GM21576 (cell line): Measurements from ENCODE around the gene MAN1A1.
"Not testable (repeated sequence)": the region's sequence is repeated elsewhere in the genome, so short reads cannot be mapped to it uniquely, and the experiment has no call there.

Experiments used
- ATAC-seq: cut with Tn5 transposase; IDR thresholded peaks from one replicate; pipeline ENCODE4 v1.9.1; 2021; ENCODE audit warnings: mild to moderate bottlenecking, moderate library complexity; ENCODE audit not compliant: unreplicated experiment

MAN1A1 gene

DNA sequence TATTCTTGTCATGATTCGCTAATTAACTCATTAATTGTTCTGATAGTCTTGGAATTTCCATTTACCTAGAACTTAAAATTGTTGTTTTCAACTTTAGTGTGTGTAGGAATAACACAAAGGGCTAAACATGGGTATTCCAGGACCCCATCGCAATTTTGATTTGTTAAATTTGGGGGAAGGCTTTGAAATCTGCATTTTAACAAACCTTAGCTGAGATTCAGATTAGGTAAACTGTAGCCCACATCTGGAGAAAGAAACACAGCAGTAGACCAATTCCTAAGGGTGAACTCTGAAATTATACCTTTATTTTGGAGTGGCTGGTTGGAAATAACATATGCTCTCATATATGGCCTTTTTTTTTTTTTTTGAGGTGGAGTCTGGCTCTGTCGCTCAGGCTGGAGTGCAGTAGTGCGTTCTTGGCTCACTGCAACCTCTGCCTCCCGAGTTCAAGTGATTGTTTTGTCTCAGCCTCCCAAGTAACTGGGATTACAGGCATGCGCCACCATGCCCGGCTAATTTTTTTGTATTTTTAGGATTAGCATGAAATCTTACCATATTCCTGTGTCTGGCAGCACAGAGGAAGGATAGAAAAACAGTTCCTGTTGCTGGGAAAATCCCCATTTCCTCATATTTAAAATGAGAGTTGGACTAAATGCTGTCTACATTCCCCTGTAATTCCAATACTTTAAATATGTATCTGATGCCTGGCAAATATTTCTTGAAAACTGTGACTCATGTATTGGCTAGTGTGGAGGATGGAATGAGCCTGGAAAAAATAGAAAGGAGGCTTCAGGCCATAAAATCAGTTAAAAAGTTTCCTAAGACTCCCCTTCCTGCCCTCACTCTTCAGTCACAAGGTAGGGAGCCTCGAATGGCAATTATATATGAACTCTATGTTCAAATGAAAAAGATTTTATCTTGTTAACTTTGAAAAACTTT lies 174.4 kb downstream of the MAN1A1 start:
- ATAC-seq: no peak

DNA sequence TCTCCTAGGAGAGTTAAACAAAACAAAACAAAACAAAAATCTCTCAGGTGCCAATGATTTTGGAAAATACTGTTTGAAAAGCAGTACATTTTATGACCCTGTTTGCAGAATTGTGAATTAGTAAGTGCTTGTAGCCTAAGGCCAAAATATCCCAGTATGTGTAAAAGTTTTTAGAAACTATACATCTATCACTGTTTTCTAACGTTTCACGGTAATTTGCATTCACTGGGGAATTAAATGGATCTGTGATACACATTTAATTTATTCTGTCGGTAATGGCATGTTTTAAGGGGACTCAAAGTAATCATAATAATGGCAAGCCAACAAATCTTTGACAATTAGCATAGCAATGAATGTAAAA lies 175.5 kb downstream of the MAN1A1 start:
- ATAC-seq: no peak

DNA sequence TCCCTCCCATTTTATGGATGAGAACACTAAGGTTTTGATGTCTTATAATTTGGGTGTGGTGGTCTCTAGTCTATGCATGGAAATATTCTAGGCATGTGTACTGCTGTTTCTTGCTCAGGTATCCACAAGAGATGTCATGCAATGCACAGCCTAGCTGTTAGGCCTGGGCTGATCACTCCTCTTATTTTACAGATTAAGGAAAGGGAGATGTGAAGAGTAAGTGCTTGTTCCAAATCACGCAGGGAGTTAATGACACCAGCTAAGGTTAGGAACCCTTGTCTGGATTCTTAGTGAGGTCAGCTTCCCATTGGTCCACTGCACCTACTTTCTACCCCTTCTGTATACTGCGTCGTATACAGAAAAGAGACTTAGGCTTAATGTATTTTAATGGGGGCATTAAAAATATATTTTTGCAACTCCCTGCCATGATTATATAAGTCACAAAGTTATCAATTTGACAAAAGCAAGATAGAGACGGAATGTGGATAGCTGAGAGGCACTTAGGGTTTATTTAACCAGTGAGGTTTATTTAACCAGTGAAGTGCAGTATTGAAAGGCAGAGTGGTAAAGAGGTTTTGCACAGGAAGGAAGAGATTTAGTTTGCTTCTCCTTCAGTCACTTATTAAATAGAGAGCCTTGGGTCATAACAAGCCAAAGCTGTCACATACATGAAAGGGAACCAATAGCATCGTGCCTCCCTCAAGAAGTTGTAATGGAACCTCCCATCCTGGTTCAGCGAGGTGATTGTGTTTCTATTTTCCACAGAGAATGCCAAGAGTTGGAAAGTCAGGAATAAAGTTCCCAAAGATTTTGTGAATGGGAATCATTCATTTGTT lies 176.1 kb downstream of the MAN1A1 start:
- no peak for ATAC-seq

DNA sequence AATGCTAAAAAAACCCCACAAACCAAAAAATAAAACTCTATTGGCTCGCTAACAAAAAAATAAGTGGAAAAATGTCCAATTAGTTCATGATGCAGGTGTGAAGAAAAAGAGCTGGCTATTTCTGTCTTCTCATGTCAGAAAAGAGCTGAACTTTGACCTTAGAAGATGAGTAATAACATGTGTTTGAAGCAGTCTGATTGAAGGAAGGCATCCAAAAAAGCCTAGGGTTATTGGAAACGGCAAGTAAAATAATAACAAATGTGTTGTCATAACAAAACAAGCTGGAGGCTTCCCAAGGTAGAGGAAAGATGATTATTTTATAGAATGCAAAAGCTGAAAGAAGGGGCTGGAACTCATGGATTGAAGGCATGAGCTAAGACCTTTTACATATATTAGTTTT lies 176.7 kb downstream of the MAN1A1 start:
- ATAC-seq: no peak

DNA sequence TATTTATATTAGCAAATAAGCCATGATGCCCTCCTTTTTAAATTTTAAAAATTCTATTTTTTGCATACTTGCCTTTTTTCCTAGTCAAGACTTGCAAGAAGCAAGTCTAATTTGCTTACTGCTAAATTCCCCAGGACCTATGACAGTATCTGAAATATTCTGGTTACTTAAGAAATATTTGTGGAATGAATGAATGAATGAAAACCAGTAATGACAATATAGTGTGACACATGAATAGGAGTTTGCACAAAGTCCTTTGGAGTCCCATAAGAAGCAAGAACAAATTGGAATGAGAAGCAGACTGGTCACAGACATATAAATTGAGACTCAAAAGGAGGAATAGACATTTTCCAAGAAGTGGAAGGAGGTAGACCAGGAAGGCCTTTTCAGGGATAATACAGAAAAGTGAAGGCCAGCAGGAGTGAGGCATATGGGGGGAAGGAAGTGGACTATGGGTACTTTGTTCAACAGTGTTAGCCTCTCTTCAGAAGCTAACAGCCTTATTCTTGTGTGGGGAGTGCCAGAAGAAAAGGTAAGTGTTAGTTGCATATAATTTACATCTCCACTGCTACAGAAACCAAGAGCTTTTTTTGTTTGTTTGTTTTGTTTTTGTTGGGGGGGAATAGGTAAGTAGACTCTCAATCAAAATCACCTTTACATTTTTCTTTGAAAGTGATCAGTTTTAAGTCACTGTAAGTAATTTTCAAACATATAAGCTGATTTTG lies 177.5 kb downstream of the MAN1A1 start:
- no peak for ATAC-seq

DNA sequence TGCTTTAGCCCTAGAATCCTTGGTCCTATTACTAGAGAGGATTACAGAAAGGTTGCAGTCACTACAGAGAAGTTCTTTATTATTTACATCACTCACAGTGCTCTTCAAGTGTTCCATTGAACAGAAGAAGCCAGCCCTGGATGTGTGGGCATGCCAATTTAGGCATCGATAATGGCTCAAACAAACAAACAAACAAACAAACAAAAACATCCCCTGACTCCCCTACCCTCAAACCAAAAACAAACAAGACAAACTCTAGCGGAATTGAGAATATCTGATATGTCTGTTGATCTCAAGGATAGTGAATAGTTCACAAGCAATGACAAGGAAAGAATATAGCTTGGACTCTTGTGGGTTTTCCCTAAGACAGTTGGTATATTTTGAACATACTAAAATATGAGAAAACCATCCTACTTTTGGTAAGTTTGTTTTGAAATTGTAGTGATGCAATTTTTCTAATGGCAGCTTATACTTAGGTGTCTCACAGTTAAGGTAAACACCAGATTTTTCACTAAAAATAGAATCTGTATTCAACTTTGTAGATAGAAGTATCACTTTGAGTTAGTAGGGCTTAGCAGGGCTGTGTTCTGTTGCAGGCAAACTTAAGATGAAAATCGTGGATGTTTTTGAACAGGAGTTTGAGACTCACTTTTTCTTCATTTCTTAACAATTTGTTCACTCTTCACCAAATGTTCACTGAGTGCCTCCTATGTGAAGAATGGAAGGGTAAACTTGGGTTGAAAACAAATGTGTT lies 178.3 kb downstream of the MAN1A1 start:
- peak; percentile 60 for ATAC-seq

DNA sequence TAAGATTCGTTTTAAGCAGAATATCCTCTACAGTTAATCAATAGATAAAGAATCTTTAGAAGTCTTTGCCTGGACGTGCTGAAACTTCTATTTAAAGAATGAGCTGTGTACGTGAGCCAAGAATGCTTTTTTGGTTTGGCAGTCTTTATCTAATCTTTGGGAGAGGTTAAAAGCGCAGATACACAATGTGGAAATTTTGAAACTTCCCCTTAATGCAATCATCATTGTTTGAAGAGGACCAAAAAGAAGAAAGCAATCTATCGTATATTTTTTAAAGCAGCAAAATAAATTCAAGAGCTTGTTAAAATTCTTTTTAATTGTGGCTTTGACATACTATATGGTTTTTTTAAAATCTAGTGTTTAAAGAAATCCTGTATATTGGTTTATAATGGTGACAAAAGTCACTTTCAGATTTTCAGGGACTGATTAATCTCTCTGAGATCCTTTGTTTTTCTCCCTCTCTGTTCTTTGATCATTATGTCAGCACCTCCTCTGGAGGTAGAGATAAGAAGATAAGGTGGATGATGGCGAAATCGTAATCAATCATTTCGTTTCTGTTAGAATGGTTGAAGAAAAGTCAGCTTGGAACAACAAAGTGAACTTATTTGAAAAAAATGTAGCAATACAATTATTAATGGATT lies 179.0 kb downstream of the MAN1A1 start:
- no peak for ATAC-seq

DNA sequence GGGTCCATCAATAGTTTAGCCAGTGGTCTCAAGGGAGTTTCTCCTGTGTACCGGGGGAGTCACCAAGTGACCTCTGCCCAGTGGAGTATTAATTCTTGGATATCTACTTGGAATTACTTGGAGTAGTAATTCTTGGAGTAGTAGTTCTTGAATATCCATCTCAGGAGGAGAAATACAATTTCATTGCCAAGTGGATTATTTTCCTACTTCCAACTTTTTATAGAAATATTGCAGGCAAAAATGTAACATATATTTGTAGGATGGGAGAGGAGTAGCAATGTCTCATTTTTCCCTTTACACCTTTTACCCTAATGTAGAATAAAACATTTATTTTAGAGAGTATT lies 179.5 kb downstream of the MAN1A1 start:
- no peak for ATAC-seq

DNA sequence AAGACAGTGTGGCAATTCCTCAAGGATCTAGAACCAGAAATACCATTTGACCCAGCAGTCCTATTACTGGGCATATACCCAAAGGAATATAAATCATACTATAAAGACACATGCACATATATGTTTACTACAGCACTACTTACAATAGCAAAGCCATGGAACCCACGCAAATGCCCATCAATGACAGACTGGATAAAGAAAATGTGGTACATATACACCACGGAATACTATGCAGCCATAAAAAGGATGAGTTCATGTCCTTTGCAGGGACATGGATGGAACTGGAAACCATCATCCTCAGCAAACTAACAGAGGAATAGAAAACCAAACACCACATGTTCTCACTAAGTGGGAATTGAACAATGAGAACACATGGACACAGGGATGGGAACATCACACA lies 180.2 kb downstream of the MAN1A1 start:
- not testable (repeated sequence) for ATAC-seq

DNA sequence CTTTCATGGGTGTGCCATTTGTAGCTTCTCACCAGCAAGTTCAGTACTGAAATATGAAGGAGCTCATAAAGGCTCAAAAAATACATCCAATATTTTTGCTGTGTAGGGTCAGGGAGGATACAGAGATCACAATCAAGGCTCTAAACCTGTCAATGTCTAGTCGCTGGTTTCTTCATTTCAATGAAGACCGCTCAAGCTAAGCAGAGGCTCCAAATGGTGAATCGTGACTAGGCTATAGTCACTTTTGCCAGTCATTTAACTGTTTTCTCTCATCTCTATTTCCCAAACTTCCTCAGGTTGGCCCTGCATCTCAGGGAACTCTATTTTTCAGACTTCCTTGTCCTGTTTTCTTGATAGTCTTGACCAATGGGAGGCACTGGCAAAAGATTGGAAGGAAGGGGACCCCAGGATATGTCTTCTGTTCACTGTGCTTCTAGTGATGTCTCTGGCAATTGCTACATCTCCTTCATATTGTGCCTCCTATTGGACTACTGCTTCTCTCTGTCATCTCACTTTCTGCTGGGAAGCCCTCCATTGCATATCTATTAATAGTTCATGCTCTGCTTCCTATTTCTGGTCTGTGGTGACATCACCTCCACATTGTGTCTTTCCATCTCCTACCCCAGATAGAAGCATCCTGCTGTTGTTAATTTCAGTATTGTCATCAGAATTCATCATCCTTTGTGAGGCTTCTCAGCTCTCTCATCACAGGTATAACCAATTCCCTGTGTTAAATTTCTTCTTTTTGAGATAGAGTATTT lies 183.4 kb downstream of the MAN1A1 start:
- ATAC-seq: no peak

DNA sequence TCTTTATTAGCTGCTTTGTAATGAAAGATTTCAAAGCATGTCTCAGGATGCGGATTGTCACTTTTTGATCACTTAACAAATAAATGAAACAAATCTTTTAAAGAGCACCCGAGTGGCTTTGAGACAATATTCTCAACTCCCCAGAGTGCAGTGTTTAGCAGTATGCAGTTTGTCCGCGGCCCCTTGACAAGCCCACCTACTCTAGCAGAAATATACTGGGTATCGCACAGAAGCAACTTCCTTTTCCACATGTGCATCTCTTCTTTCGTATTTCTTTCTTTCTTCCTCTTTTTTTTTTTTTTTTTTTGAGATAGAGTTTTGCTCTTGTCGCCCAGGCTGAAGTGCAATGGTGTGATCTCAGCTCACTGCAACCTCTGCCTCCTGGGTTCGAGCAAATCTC lies 186.6 kb downstream of the MAN1A1 start:
- ATAC-seq: peak; percentile 67

DNA sequence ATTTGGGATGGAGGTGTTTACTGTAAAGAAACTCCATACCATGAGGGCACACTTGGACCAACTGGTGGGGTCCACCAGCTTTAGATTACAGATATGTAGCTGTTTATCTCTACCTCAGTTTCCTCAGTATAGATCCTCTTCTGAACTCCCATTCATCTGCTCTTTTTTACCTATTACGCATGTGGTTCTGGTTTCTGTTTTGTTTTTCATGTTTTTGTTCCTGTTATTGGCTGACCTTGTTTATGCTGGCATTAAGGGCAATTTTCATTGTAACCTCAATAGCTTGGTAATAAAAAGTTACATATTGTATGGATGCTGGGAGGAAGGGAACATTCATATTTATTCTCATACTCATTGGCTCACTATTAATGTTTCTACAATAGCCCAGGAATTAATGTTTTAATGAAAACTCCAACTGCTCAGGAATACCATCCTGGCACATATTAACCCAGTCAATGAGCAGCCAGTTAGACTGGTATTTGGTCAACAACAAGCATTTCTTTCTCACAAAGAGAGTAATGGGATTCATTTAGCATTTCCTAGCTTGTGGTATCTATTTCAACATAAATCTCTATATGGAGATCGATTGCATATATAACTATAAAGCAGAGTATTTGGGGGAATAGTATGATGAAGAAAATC lies 187.3 kb downstream of the MAN1A1 start:
- ATAC-seq: peak; percentile 71

DNA sequence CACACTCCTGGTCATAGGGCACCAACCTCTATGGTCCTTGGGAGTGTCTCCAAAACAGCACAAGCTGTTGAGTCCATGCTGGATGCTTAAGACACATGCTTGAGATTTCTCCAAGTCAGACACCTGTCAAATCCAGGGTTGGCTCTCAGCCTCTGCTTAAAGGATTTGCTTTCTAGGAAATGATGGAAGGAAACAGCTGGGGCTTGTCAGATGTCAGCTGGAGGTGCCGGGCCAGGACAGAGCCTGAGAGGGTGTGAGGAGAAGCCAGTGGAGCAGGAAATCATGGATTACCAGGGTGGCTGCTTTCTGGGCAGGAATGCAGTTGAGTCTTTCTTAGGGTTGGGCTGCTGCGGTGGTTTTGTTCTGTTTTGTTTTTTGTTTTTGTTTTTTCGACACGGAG lies 188.1 kb downstream of the MAN1A1 start:
- no peak for ATAC-seq

DNA sequence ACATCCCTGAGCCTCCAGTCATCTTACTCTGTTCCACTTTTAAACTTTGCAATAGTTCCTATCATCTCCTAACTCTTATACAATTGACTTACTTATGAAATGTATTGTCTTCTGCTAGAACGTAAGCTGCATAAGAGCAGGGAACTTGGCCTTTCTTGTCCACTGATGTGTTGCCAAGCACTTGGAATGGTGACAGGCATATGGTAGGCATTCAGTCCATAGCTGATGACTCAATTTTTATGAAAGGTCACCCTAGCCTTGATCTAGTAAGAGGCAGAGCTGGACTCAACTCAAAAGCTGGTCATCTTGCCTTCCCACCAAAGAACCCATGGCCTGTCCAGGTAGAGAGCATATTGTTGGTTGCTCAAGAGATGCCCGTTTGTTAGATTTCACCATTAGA lies 188.7 kb downstream of the MAN1A1 start:
- ATAC-seq: no peak

DNA sequence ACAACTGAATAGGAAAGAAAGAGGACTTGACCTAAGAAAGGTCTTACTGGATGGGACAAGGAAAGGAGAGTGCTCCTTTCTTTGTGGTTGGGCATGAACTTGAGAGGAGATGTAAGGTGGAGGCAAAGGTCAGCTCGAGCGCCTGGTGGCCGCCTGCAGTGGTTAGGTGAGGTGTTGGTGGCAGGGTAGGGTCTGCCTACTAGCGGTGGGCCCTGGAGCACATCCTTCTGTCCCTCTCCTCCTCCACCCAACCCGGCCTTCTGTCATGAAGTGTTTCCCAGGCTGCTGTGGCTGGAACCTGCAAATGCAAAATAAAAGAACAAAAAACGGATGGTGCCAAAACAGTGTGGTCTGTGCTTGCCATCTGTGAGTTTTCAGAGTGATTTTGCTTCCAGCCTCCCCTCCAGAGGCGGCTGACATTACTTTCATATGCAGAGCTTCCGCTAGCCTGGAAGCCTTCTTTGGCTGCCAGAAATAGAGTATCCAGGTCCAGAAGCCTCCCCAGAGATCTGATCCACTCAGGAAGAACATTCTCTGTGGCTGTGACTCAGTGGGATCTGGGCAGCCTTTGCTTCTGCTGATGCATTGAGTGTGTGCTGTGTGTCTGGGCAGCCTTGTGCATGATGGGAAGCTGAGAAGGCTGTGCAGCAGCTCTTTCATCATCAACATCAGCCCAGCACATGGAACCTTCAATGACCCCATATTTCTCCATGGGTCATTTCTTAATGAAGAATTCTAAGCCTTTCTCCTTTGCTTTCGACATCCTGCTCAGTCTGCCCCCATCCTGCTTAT lies 191.3 kb downstream of the MAN1A1 start:
- no peak for ATAC-seq

DNA sequence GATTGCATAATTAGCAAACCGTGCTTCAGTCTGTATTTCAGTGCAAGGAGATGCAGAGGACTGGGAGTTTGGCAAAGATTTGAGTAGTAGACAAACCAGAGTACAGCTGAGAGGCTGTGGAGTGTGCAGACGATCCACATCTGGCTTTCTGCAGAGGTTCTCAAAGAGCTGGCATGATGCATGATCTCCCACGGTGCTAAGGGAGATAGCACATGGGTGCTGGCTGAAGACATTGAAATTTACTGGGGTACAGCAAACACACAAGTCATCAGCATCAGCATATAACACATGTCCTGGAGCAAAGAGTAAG lies 192.1 kb downstream of the MAN1A1 start:
- no peak for ATAC-seq

DNA sequence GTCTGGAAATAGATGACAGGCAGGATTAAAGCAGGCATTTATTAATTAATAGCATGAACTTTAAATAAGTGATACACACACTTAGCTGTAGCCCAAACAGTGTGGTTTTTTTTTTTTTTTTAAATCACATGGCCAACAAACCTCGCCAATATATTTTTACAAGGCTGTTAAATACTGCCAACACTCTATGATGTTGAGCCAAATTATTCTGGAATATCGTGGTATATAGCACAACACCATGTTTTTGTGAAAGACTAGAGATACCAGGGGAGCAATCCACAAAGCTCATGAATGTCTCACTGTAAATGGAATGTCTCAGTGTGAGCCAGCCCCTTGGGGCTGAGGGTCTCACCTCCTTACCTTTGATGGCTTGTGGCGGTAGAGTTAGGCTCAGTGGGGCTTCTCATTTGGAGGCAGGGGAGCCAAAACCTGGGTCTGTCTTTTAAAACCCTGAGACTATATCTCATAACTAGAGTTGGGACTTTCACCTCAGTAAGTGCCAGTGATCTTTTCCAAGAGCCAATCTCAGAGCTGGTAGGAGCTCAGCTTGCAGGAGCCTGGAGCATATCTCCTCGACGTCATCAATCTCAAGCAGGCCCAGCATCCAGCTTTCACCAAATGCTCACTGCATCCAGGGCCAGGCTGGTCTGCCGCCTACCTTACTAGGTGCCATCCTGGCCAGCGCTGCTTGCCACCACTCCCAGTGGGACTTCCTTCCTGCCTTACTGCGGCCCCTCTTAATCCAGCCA lies 192.6 kb downstream of the MAN1A1 start:
- ATAC-seq: no peak

DNA sequence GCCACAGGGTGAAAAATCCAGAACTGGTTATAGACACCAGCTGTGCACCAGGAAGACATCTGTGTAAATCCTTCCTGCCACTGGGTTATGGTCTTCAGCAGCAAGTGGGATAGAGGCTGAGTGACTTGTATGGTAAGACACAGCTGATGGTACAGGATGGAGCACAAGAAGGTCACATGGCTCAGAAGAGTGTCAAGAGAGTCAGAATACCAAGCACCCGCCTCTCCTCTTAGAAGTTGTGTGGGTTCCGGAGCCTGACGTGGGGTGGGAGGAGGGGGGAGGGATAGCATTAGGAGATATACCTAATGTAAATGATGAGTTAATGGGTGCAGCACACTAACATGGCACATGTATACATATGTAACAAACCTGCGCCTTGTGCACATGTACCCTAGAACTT lies 193.5 kb downstream of the MAN1A1 start:
- ATAC-seq: not testable (repeated sequence)
